ENCODE data around the gene MUS81.

- TF ChIP-seq CTCF (IDR thresholded peaks at IDR 0.05) (no peak), POLR2A (IDR thresholded peaks at IDR 0.05) (no peak)
Measured at GRCh38 chr11:65817312-65817834, 42.9 kb upstream of the MUS81 start.

Measured in tibial nerve (tissue), 3 donors.